Measurements from ENCODE around the gene RTEL1.

GRCh38 chr20:63688228-63689045, 30.3 kb downstream of the RTEL1 start:
- no peak for TF ChIP-seq EZH2phosphoT487 (IDR thresholded peaks at IDR 0.05; ENCODE audit: low read length)
- TF ChIP-seq CTCF (IDR thresholded peaks at IDR 0.05; ENCODE audit: low read length) = no peak
- no peak for TF ChIP-seq EZH2 (optimal IDR thresholded peaks at IDR 0.05; ENCODE audit: low read depth, low read length)

Measured in MM.1S (cell line).